CD4-positive, alpha-beta T cell (primary cell): Measurements from ENCODE around the gene RCN1. TPM values are rescaled to one million over a fixed set of nuclear protein-coding genes. Genes with fewer than 3 reads are reported as not detected.

ENCODE experiments used
- ATAC-seq: fragments of 200-7000 bp; cut with Tn5 transposase; one replicate; pipeline ENCODE4 v1.10.0; 2022; ENCODE audit warnings: mild to moderate bottlenecking; ENCODE audit not compliant: poor library complexity
- CTCF ChIA-PET: fragments of 350-600 bp; sonication (Branson Sonifier 250); formaldehyde crosslinking; loops from one replicate; lab custom pipeline; 2021; ENCODE audit warnings: antibody characterized with exemption, inconsistent platforms; lab: Charles Lee
- POLR2A ChIA-PET: fragments of 350-600 bp; sonication (Branson Sonifier 250); formaldehyde crosslinking; loops from one replicate; lab custom pipeline; 2021; ENCODE audit warnings: antibody characterized with exemption, inconsistent platforms; lab: Charles Lee
- DNase-seq, 14 experiments: peaks; one replicate each; pipeline ENCODE4 v3.0.0-alpha.2; 2013 to 2020; ENCODE audit warnings: mixed read lengths in 2 of 14
- H3K27ac ChIP-seq, 2 donors: one replicate each; pipeline versions ENCODE4 v1.5.1 to v1.7.0; 2013; ENCODE audit warnings: low read length in 2 of 2, low read depth in 1 of 2, mild to moderate bottlenecking in 1 of 2
- H3K27me3 ChIP-seq, 2 experiments: 1 replicate in 1 of 2; 2 replicates in 1 of 2; pipeline versions ENCODE4 v1.6.1 to v1.7.0; 2013; ENCODE audit warnings: low read length in 2 of 2, control low read depth in 1 of 2, mild to moderate bottlenecking in 1 of 2, moderate library complexity in 1 of 2; ENCODE audit not compliant: insufficient read depth in 2 of 2, control insufficient read depth in 1 of 2
- H3K36me3 ChIP-seq: one replicate; pipeline ENCODE4 v1.6.1; 2013; ENCODE audit warnings: low read length, control low read depth; ENCODE audit not compliant: insufficient read depth
- H3K4me1 ChIP-seq: one replicate; pipeline ENCODE4 v1.6.1; 2013; ENCODE audit warnings: low read length, control low read depth; ENCODE audit not compliant: insufficient read depth
- H3K4me3 ChIP-seq: one replicate; pipeline ENCODE4 v1.5.1; 2013; ENCODE audit warnings: mild to moderate bottlenecking, low read length, moderate library complexity
- H3K9me3 ChIP-seq, 2 experiments: 1 replicate in 1 of 2; 2 replicates in 1 of 2; pipeline versions ENCODE4 v1.6.1 to v1.7.0; 2013; ENCODE audit warnings: low read length in 2 of 2, mild to moderate bottlenecking in 2 of 2, control low read depth in 1 of 2, moderate library complexity in 1 of 2; ENCODE audit not compliant: control insufficient read depth in 1 of 2, insufficient read depth in 1 of 2
- H3K27ac Mint-ChIP-seq: one replicate; pipeline ENCODE4 v1.8.0; 2020; ENCODE audit warnings: mixed read lengths
- H3K27me3 Mint-ChIP-seq: one replicate; pipeline ENCODE4 v1.8.0; 2021; ENCODE audit warnings: mixed read lengths
- H3K36me3 Mint-ChIP-seq: one replicate; pipeline ENCODE4 v1.8.0; 2021; ENCODE audit warnings: low read depth, mixed read lengths
- H3K4me1 Mint-ChIP-seq: one replicate; pipeline ENCODE4 v1.8.0; 2021; ENCODE audit warnings: low read depth, mixed read lengths
- H3K4me3 Mint-ChIP-seq: one replicate; pipeline ENCODE4 v1.8.0; 2020; ENCODE audit warnings: mild to moderate bottlenecking, mixed read lengths
- H3K9me3 Mint-ChIP-seq: one replicate; pipeline ENCODE4 v1.8.0; 2020; ENCODE audit warnings: mixed read lengths
- intact Hi-C, 2 experiments: fragments of 100-400 bp; cut with DNase I in 1 of 2; cut with micrococcal nuclease in 1 of 2; formaldehyde crosslinking; loops; one replicate each; pipeline versions ENCODE4 v1.15.1 to v1.9.0; 2023 to 2025; cut with DNase I, micrococcal nuclease
- total RNA-seq, 174 experiments: library from RNA in 2 of 174; stranded (reverse) in 2 of 174; gene quantifications; one replicate each; pipeline ENCODE4 v1.2.3 and lab custom pipeline; 2021 to 2026
- TF ChIP-seq, protein P1 (sequence below): fragments of 200-600 bp; IDR thresholded peaks from one replicate; pipeline ENCODE4 v1.8.0; 2022; ENCODE audit warnings: antibody characterized with exemption, mild to moderate bottlenecking

The RCN1 gene
- total RNA-seq, 2 experiments from 2014 or later = 7.4 to 9.1 TPM

DNA sequence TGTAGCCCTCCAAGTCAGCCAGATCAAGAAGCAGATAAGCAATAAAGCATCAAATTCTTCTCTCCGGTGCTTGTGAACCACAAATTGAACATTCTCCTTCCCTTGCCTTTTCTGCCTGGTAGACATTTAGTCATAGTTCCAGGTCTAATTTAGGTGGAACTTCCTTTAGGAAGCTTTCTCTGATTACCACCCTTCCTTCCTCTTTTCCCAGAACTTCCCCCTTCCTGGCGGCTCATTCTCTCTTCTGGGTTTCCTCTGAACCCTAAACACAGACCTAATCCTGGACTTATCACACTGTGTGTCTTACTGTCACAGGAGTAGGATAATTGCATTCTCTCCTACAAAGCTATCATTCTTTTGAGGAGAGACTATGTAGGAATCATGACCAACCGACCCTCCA, 61.9 kb downstream of the RCN1 start:
- Mint-ChIP-seq H3K27ac (no peak overlapping the region), H3K4me1 (no peaks in the 10 kb centered on the region), H3K9me3 (no peaks in the 10 kb centered on the region), H3K36me3 (no peaks in the 10 kb centered on the region), H3K27me3 (peaks cover 46% of the 10 kb centered on the region), H3K4me3 (no peak overlapping the region)
- no peaks in the 10 kb centered on the region for H3K4me1 ChIP-seq
- ATAC-seq = no peak
- no peaks in the 10 kb centered on the region for H3K9me3 ChIP-seq
- TF ChIP-seq, protein P1, sequence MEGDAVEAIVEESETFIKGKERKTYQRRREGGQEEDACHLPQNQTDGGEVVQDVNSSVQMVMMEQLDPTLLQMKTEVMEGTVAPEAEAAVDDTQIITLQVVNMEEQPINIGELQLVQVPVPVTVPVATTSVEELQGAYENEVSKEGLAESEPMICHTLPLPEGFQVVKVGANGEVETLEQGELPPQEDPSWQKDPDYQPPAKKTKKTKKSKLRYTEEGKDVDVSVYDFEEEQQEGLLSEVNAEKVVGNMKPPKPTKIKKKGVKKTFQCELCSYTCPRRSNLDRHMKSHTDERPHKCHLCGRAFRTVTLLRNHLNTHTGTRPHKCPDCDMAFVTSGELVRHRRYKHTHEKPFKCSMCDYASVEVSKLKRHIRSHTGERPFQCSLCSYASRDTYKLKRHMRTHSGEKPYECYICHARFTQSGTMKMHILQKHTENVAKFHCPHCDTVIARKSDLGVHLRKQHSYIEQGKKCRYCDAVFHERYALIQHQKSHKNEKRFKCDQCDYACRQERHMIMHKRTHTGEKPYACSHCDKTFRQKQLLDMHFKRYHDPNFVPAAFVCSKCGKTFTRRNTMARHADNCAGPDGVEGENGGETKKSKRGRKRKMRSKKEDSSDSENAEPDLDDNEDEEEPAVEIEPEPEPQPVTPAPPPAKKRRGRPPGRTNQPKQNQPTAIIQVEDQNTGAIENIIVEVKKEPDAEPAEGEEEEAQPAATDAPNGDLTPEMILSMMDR = no peak
- H3K36me3 ChIP-seq = no peaks in the 10 kb centered on the region
- H3K27me3 ChIP-seq = peaks cover 0 to 11% of the 10 kb centered on the region in 2 experiments
- intact Hi-C loops = no loop called here
- H3K4me3 ChIP-seq = no peak overlapping the region
- ChIA-PET CTCF (interaction anchor here (1.4 kb wide), 1 partner anchor 10 kb away, joined by 4 read pairs; no protein-coding TSS in a partner anchor), POLR2A (no interaction called here)
- no peak for DNase-seq
- no peak overlapping the region for H3K27ac ChIP-seq

DNA sequence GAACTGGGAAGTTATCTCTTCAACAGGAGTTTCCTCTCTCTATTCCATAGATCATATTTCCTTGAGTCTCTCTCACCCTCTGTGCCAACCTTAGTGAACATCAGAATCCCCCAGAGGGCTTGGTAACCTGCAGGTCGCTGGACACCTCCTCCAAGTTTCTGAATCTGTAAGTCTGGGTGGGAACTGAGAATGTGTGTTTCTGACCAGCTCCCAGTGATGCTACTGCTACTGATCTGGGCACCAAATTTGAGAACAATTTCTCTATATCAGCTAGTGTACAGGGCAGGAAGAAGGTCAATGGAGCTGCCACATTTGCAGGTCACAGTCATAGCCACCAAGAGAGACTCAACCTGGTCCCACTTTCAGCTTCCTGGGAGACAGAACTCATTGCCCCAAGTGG, 62.9 kb downstream of the RCN1 start:
- TF ChIP-seq, protein P1 = no peak
- CTCF ChIA-PET = interaction anchor here (1.4 kb wide), 1 partner anchor 10 kb away, joined by 4 read pairs; no protein-coding TSS in a partner anchor

DNA sequence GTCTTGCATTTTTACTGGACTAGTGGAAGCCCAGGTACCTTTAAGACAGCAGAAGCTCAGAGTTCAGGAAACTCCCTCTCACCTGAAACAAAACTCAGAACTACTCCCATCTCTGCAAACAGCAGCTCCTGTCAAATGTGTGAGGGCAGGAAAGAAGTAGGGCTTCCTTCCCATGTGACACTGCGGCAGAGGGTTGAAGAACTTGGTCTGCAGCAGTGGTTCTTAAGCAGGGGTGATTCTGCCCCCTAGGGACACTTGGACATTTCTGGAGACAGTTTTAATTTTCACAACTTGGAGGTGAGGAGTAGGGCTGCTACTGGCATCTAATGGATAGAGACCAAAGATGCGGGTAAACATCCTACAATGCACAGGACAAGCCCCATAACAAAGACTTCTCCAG, 63.4 kb downstream of the RCN1 start:
- TF ChIP-seq, protein P1 = no peak
- ATAC-seq (no peak), DNase-seq (peak in 2 of 14 experiments; percentile 5 to 29)
- Mint-ChIP-seq H3K4me3 (no peak overlapping the region), H3K27me3 (peaks cover 46% of the 10 kb centered on the region), H3K9me3 (no peaks in the 10 kb centered on the region), H3K4me1 (no peaks in the 10 kb centered on the region), H3K36me3 (no peaks in the 10 kb centered on the region), H3K27ac (no peak overlapping the region)
- H3K9me3 ChIP-seq = no peaks in the 10 kb centered on the region
- intact Hi-C loops = no loop called here
- no peaks in the 10 kb centered on the region for H3K4me1 ChIP-seq
- ChIA-PET CTCF (no interaction called here), POLR2A (no interaction called here)
- no peaks in the 10 kb centered on the region for H3K36me3 ChIP-seq
- peaks cover 0 to 11% of the 10 kb centered on the region in 2 experiments for H3K27me3 ChIP-seq
- H3K27ac ChIP-seq = no peak overlapping the region
- no peak overlapping the region for H3K4me3 ChIP-seq

More for the DNA sequence above, 62.9 kb downstream of the RCN1 start:
- Mint-ChIP-seq H3K27ac (no peak overlapping the region), H3K4me3 (no peak overlapping the region), H3K9me3 (no peaks in the 10 kb centered on the region), H3K36me3 (no peaks in the 10 kb centered on the region), H3K4me1 (no peaks in the 10 kb centered on the region), H3K27me3 (peaks cover 44% of the 10 kb centered on the region)
- Histone ChIP-seq H3K4me3 (no peak overlapping the region), H3K27ac (no peak overlapping the region), H3K27me3 (peaks cover 0 to 11% of the 10 kb centered on the region in 2 experiments), H3K4me1 (no peaks in the 10 kb centered on the region), H3K36me3 (no peaks in the 10 kb centered on the region), H3K9me3 (no peaks in the 10 kb centered on the region)
- intact Hi-C loops = no loop called here
- no peak for ATAC-seq
- POLR2A ChIA-PET = no interaction called here
- DNase-seq = no peak
